ENCODE measurements around the gene CEMIP2.
"Not testable (repeated sequence)": the region's sequence is repeated elsewhere in the genome, so short reads cannot be mapped to it uniquely, and the experiment has no call there.

Gene CEMIP2

DNA sequence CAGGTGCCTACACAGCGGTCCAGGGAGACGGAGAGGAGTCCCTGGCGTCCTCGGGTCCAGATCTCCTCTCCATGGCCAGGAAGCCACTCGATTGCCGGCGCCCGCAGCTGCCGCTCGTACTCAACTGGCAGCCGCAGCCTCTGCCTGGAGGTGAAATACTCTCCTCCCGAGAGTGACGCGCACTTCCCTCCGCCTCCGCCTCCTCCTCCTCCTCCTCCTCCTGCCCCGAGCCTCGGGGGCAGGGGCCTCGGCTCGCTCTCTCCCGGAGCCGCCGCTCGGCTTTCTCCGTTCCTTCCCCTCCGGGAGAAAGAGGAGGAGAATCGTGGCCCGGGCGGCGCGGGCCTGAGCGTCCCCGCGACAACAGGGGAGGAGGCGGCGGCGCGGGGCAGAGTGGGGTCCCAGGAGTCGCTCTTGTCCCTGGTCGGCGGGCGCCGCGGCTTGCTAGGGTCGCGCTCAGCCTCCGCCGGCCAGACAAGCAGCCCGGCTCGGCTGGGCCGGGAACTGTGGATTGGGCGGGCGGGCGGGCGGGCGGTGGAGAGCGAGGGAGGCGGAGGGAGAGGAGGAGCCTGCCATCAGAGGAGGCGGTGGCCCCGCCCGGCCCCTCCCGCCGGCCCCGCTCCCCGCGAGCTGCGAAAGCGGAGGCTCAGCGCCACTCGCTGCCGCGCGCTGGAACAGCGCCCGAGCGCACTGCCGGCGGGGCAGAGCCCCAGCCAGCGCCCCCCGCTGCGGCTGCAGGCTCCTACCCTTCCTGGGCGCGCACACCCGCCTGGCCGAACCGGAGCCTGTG lies at the start of gene CEMIP2:
Gene CEMIP2 (minus strand): TSS at position 126 of the 787 bp plus-strand sequence. CDS start 18,140 bp downstream, outside the sequence.
- DNase-seq (ENCODE audit: extremely low read depth in 1 of 2, low read depth in 1 of 2) = peak; percentile 80 to 85

DNA sequence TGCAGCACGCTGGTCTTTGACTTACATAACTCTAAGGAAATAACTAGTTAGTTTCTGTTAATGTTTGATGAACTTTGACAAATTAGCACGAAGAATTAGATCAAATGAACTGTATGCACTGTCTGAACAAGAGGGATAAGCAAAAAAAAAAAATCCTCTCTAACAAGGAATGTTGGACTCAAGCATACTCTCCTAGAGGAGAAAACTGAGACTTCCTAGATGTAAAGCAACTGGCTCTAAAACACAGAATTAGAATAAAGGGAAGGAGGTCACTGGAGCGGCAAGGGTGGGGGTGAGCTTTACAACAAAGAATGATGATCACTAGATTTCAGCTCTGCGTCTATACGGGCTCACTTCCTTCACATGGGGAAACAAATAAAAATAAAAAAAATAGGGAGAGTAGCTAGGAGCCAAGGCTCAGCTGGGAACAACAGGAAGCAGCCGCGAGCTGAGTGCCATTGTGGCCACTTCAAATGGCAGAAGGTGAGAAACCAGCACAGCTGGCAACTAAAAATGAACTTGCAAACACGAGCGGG lies 48.7 kb upstream of the CEMIP2 start:
- no peak for DNase-seq (ENCODE audit: extremely low read depth in 1 of 2, low read depth in 1 of 2)

GRCh38 chr9:71814815-71815214 lies 46.5 kb upstream of the CEMIP2 start:
- DNase-seq (ENCODE audit: extremely low read depth in 1 of 2, low read depth in 1 of 2) = no peak

DNA sequence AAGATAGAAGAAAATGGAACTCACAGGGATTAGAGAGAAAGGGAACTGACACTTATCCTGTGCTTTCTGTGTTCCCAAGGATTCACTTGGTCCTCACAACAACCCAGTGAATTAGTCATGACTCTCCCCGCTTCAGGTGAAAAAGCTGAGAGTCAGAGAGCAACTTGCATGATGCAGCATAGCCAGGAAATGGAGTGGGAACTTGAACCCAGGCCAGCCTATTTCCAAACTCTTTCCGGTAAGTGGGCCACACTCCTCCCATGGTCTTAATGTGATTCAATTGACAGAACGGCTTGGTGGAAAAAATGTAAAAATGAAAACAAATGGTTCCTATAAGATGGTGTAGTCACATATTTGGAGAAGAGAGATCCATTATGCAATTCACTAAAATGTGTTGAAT lies 45.9 kb upstream of the CEMIP2 start:
- DNase-seq (ENCODE audit: extremely low read depth in 1 of 2, low read depth in 1 of 2) = no peak

- DNase-seq (ENCODE audit: extremely low read depth in 1 of 2, low read depth in 1 of 2) = no peak
Measured at GRCh38 chr9:71812385-71812784, 44.1 kb upstream of the CEMIP2 start.

GRCh38 chr9:71808068-71808467 lies 39.8 kb upstream of the CEMIP2 start:
- DNase-seq (ENCODE audit: extremely low read depth in 1 of 2, low read depth in 1 of 2) = no peak

DNA sequence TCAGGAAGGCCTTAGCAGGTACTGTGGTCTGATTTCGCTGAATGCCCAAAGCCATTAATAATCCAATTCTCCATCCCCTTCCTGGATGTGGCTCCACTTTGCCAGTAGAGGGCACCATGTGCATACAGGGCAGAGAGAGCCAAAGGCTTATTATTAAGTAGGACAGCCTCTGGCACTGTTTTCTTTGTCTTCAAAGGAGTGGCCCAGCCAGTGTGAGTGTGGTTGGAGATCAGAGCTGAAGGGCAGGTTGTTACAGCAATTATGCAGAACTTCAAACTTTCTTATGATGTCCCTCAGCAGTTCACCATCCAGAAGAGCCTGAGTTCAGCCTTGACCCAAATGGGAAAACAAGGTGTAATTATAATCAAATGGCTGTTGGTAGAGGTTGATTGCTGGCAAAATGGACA lies 38.6 kb upstream of the CEMIP2 start:
- DNase-seq (ENCODE audit: extremely low read depth in 1 of 2, low read depth in 1 of 2) = peak in 1 of 2 donors; percentile 22

DNA sequence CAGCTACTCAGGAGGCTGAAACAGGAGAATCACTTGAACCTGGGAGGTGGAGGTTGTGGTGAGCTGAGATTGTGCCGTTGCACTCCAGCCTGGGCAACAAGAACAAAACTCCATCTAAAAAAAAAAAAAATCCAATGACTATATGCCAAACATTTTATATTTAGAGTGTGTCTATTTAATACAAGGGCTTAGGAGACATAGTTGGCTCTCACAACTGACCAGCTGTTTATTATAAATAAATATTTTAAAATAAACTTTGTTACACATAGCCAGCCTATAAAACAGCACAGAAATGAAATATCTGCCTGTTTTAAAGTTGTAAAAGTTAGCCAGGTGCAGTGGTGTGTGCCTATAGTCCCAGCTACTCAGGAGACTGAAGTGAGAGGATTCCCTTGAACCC lies 36.8 kb upstream of the CEMIP2 start:
- DNase-seq (ENCODE audit: extremely low read depth in 1 of 2, low read depth in 1 of 2) = not testable (repeated sequence)

GRCh38 chr9:71801826-71802225 lies 33.5 kb upstream of the CEMIP2 start:
- DNase-seq (ENCODE audit: extremely low read depth in 1 of 2, low read depth in 1 of 2) = no peak

DNA sequence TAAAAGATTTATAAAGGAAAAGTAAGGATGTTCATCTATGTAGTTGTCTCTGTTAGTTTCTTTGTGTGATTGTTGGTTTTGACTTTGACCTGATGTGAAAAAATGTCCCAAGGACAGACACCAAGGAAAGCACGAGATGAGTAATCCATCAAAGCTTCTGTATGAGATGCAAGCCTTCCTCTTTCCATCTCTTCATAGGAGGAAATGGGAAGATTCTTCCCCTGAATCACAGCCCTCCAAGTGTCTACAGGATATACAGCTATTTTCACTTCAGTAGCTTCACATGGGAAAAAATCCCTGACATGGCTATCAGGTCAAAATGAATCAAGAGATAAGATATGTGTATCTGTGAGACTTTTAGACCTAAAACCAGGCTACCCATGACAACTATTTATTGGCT lies 29.0 kb upstream of the CEMIP2 start:
- DNase-seq (ENCODE audit: extremely low read depth in 1 of 2, low read depth in 1 of 2) = no peak

DNA sequence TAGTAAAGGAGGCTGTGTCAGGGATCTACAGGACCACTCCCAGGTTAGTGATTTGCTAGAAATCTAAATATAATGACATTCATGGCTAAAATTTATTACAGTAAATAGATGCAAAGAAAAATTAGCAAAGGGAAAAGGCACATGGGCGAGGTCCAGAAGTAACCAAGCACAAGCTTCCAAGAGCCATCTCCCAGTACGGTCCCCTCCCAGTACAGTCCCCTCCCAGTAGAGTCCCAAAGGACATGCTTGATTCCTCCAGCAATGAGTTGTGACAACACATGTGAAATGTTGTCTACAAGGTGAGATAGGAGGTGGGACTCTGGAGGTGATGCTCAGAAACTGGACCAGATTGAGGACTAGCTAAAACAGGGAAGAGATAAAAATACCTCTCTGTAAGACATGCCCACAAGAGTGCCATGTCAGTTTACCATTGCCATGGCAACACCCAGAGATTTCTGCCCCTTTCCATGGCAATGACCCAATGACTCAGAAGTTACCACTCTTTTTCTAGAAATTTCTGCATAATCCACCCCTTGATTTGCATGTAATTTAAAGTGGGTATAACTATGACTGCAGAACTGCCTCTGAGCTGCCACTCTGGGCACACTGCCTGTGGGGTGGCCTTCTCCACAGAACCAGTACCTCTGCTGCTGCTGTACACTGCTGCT lies 27.9 kb upstream of the CEMIP2 start:
- no peak for DNase-seq (ENCODE audit: extremely low read depth in 1 of 2, low read depth in 1 of 2)

DNA sequence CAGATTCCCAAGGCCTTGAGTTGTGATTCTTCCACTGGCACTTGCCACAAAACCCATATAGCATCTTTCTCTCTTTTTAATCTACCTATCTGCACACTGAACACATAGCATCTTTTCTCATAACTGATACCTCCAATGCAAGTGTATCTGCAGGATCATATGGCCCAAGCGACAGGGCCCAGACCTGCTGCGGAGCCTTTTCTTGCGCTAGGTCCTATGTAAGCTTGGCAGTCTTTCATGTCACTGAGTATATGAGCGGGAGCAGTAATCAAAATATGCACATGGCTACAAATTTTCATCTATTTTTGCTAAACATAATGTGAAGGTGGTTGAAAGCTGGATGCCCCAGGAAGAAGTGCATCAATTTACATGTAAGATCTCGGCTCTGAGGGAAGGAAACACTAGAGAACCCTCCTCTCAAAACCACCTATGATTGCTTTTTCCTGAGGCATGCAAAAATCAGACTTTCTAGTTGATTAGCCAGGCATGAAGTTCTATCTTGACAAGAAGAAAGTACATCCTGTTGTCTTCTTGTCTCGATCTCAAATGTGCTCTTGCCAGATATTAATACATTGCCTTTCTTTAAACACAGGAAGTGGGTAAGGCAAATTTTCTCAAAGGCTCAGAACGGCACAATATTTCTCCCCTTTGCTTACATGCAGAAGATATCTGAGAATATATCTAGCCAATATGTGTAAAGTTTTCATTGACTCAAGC lies 26.9 kb upstream of the CEMIP2 start:
- DNase-seq (ENCODE audit: extremely low read depth in 1 of 2, low read depth in 1 of 2) = no peak

DNA sequence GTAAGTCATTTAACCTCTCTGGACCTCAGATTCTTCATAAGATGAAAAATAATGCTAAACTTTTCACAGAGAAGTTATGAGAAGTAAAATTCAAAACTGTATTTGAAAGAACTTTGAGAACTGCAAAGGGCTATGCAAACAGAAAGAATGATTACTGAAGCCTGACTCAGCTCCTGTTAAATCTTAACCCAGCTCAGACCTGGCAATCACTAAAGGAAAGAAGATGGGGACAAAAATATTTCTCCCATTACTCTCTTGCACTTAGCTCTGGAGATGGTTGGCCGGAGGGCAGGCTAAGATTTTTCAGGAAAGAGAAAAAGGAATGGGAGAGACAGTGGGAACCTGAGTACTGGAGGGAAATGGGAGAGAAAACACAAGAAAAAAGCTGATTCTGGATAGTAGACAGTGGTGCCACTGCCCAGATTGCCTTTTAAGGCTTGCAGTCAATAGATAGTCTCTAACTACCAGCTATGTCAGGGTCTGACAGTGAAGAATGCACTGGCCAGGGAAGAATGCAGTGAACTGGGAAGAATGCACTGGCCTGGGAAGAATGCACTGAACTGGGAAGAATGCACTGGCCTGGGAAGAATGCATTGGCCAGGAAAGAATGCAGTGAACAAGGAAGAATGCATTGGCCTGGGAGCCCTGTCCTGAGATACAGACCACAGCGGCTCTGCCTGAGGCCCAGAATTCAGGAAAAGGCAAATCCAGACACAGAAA lies 25.2 kb upstream of the CEMIP2 start:
- DNase-seq (ENCODE audit: extremely low read depth in 1 of 2, low read depth in 1 of 2) = no peak

DNA sequence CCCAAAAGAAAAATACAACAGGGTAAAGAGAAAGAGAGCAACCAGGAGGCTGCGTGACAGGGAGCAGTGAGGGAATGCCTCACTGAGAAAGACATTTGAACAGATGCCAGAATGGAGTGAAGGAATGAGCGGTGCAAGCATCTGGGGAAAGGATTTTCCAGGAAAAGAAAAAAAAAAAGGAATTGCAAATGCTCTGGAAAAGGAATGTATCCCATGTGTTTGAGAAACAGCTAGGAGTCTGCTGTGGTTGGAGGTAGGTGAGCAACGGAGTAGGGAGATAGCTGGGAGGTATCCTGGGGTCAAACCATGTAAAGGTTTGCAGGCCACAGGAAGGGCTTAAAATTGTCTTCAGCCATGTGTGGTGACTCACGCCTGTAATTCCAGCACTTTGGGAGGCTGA lies 23.6 kb upstream of the CEMIP2 start:
- DNase-seq (ENCODE audit: extremely low read depth in 1 of 2, low read depth in 1 of 2) = no peak

GRCh38 chr9:71790296-71790695 lies 22.0 kb upstream of the CEMIP2 start:
- no peak for DNase-seq (ENCODE audit: extremely low read depth in 1 of 2, low read depth in 1 of 2)

GRCh38 chr9:71783120-71783523 lies 14.8 kb upstream of the CEMIP2 start:
- peak; percentile 70 to 80 for DNase-seq (ENCODE audit: extremely low read depth in 1 of 2, low read depth in 1 of 2)

GRCh38 chr9:71781391-71781790 lies 13.1 kb upstream of the CEMIP2 start:
- DNase-seq (ENCODE audit: extremely low read depth in 1 of 2, low read depth in 1 of 2) = no peak

GRCh38 chr9:71780953-71781352 lies 12.6 kb upstream of the CEMIP2 start:
- DNase-seq (ENCODE audit: extremely low read depth in 1 of 2, low read depth in 1 of 2) = no peak

DNA sequence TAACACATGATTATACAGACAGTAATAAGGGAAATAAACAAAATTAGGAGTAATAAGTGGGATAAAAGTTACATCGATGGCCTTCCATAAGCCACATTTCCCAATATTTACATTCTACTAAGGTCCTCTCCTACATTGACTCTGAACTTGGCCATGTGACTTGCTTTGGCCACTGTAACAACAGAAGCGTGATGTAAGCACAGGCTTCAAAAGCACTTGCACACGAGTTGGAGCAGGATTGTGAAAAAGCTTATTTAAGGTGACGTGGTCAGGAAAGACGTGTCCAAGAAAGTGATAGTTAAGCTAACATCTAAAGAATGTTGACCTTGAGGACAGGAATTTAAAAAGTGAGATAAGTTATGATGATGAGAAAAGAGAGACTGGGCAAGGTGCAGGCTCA lies 9.8 kb upstream of the CEMIP2 start:
- DNase-seq (ENCODE audit: extremely low read depth in 1 of 2, low read depth in 1 of 2) = no peak

DNA sequence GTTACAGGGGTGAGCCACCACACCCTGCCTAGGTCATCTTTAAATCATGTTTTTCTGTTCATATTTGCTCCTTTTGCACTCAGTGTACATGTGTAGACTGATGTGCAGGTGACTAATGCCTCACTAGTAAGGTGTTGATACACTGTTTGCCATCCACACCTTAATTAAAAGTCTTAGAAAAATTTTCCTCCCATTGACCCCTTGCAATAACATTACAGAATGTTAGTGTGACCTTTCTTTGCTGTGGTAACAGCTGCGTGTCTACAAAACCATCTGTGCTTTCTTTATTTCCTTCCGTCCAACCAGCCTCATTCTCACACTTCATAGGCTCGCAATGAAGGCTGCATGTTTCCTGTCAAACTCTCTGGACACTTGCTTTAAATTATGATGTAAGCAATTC lies 6.6 kb upstream of the CEMIP2 start:
- DNase-seq (ENCODE audit: extremely low read depth in 1 of 2, low read depth in 1 of 2) = no peak

GRCh38 chr9:71772726-71773125 lies 4.4 kb upstream of the CEMIP2 start:
- no peak for DNase-seq (ENCODE audit: extremely low read depth in 1 of 2, low read depth in 1 of 2)

All from stimulated activated CD8-positive, alpha-beta memory T cell treated with anti-CD3 and anti-CD28 coated beads, Interleukin-7, amount 100 ng/mL, for 48 hours (primary cell).